ENCODE measurements around the gene CKAP5. TPM values are rescaled to one million over a fixed set of nuclear protein-coding genes. Genes with fewer than 3 reads are reported as not detected.

Gene CKAP5
- total RNA-seq, 1 donor from 2014 or later, result 247 TPM

DNA sequence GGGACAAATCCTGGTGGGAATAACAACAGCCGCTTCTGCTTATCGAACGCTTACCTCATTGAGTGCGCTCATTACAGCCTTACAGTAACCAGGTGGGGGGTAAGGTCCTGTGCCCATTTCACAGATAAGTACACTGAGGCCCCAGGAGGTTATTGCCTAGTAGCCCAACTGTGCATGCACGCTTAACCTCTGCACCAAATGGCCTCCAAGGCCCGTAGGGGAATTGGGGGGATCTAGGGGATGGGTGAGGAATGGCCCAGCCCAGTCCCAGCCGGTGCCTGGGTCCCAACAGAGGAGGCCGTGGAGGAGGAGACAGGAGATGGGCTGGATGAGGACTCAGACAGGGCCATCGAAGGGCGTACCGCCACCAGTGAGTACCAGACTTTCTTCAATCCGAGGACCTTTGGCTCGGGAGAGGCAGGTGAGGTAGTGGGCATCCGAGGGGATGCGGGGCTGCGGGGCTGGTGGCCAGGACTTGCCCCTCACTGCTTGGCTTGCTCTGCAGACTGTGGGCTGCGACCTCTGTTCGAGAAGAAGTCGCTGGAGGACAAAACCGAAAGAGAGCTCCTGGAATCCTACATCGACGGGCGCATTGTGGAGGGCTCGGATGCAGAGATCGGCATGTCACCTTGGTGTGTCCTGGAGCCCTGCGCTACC lies 119.7 kb downstream of the CKAP5 start:
- Histone ChIP-seq H3K9me3 (ENCODE audit: low read depth) (no peaks in the 10 kb centered on the region), H3K27ac (no peak overlapping the region), H3K4me2 (no peak overlapping the region), H3K4me3 (no peak overlapping the region), H4K20me1 (ENCODE audit: low read depth) (no peaks in the 10 kb centered on the region), H2AFZ (replicated peaks) (no peak overlapping the region), H3K36me3 (no peaks in the 10 kb centered on the region), H3K27me3 (no peaks in the 10 kb centered on the region), H3K79me2 (ENCODE audit: low read depth) (no peaks in the 10 kb centered on the region), H3F3A (ENCODE audit: low read depth) (no peaks in the 10 kb centered on the region), H3K9ac (no peak overlapping the region), H3K4me1 (no peaks in the 10 kb centered on the region)
- DNase-seq (ENCODE audit: low spot score), result no peak
- TF ChIP-seq, protein P1, sequence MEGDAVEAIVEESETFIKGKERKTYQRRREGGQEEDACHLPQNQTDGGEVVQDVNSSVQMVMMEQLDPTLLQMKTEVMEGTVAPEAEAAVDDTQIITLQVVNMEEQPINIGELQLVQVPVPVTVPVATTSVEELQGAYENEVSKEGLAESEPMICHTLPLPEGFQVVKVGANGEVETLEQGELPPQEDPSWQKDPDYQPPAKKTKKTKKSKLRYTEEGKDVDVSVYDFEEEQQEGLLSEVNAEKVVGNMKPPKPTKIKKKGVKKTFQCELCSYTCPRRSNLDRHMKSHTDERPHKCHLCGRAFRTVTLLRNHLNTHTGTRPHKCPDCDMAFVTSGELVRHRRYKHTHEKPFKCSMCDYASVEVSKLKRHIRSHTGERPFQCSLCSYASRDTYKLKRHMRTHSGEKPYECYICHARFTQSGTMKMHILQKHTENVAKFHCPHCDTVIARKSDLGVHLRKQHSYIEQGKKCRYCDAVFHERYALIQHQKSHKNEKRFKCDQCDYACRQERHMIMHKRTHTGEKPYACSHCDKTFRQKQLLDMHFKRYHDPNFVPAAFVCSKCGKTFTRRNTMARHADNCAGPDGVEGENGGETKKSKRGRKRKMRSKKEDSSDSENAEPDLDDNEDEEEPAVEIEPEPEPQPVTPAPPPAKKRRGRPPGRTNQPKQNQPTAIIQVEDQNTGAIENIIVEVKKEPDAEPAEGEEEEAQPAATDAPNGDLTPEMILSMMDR (IDR thresholded peaks at IDR 0.05), result no peak
- TF ChIP-seq EZH2 (IDR thresholded peaks at IDR 0.05) (no peak), EZH2phosphoT487 (IDR thresholded peaks at IDR 0.05) (no peak)
- no peaks in the 10 kb centered on the region for H3K36me3 Mint-ChIP-seq
- no peaks in the 10 kb centered on the region for H3K9me3 Mint-ChIP-seq
- peaks cover 9% of the 10 kb centered on the region for H3K4me1 Mint-ChIP-seq
- H3K4me3 Mint-ChIP-seq, result no peak overlapping the region
- no peak overlapping the region for H3K27ac Mint-ChIP-seq
- peaks cover 6% of the 10 kb centered on the region for H3K27me3 Mint-ChIP-seq (ENCODE audit: insufficient read depth, low read depth)

DNA sequence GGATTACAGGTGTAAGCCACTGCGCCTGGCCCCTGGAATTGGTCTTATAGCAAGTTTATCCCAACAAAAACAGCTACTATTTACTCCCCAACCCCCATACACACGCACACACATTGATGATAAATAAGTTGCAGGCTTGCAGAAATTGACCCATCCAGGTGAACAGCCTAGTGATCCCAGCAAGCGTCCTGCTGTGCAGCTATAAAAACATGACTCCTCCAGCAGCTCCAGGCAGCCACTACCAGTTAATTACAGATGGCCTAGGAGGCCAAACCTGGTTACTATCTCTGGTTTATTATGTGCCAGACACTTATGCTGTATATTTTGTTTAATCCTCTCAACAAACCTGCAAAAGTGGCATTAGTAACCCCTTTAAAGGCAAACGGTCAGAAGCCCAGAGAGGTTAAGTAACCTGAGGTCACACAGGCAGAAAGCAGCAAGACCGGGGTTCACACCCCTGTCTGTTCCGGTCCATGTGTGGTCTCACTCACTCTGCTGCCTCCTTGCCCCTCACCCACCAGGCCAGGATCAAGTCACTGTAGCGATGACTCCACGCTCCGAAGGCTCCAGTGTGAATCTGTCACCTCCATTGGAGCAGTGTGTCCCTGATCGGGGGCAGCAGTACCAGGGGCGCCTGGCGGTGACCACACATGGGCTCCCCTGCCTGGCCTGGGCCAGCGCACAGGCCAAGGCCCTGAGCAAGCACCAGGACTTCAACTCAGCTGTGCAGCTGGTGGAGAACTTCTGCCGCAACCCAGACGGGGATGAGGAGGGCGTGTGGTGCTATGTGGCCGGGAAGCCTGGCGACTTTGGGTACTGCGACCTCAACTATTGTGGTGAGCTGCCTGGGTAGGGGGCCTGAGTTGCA lies 120.5 kb downstream of the CKAP5 start:
- peaks cover 6% of the 10 kb centered on the region for H3K27me3 Mint-ChIP-seq (ENCODE audit: insufficient read depth, low read depth)
- H3K27ac Mint-ChIP-seq, result peak overlapping the region; percentile 78
- no peak overlapping the region for H3K4me2 ChIP-seq
- H3K4me1 ChIP-seq, result no peaks in the 10 kb centered on the region
- no peak overlapping the region for H3K4me3 ChIP-seq
- no peak overlapping the region for H3K4me3 Mint-ChIP-seq
- H3K36me3 ChIP-seq, result no peaks in the 10 kb centered on the region
- no peak for DNase-seq (ENCODE audit: low spot score)
- peaks cover 9% of the 10 kb centered on the region for H3K4me1 Mint-ChIP-seq
- no peaks in the 10 kb centered on the region for H4K20me1 ChIP-seq (ENCODE audit: low read depth)
- no peak overlapping the region for H3K9ac ChIP-seq
- no peaks in the 10 kb centered on the region for H3K9me3 Mint-ChIP-seq
- no peaks in the 10 kb centered on the region for H3K27me3 ChIP-seq
- no peaks in the 10 kb centered on the region for H3K9me3 ChIP-seq (ENCODE audit: low read depth)
- H3F3A ChIP-seq (ENCODE audit: low read depth), result no peaks in the 10 kb centered on the region
- no peak overlapping the region for H2AFZ ChIP-seq (replicated peaks)
- no peaks in the 10 kb centered on the region for H3K36me3 Mint-ChIP-seq
- TF ChIP-seq EZH2phosphoT487 (IDR thresholded peaks at IDR 0.05) (no peak), EZH2 (IDR thresholded peaks at IDR 0.05) (no peak)
- TF ChIP-seq, protein P1 (IDR thresholded peaks at IDR 0.05), result no peak
- no peak overlapping the region for H3K27ac ChIP-seq
- H3K79me2 ChIP-seq (ENCODE audit: low read depth), result no peaks in the 10 kb centered on the region

DNA sequence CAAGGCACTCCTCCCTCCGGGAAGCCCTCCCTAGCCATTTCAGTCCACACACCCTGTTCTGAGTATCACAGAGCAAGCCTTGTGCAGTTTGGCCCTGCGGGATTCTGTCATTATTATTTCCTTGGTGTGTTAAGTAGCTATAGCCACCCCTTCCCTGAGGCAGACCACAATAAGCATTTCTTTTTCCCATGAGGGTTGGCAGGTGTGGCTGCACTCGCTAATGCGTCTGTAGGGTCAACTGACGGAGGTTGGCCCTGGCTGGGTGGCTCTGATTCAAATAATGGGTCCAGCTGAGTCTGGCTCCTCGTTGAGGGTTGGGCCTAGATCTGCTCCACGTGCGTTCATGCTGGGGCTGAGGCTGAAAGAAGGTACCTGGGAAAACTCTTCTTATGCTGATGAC lies 122.0 kb downstream of the CKAP5 start:
- peak overlapping the region; percentile 50 for H2AFZ ChIP-seq (replicated peaks)
- H3K4me3 ChIP-seq, result no peak overlapping the region
- H3K27me3 ChIP-seq, result no peaks in the 10 kb centered on the region
- no peak overlapping the region for H3K27ac ChIP-seq
- H3K9me3 ChIP-seq (ENCODE audit: low read depth), result no peaks in the 10 kb centered on the region
- H3K36me3 ChIP-seq, result no peaks in the 10 kb centered on the region
- Mint-ChIP-seq H3K27me3 (ENCODE audit: insufficient read depth, low read depth) (peaks cover 6% of the 10 kb centered on the region), H3K4me1 (peaks cover 10% of the 10 kb centered on the region), H3K4me3 (no peak overlapping the region), H3K36me3 (no peaks in the 10 kb centered on the region), H3K27ac (no peak overlapping the region), H3K9me3 (no peaks in the 10 kb centered on the region)
- DNase-seq (ENCODE audit: low spot score), result no peak
- no peaks in the 10 kb centered on the region for H3K79me2 ChIP-seq (ENCODE audit: low read depth)
- H3K4me1 ChIP-seq, result no peaks in the 10 kb centered on the region
- H3F3A ChIP-seq (ENCODE audit: low read depth), result no peaks in the 10 kb centered on the region
- no peak overlapping the region for H3K9ac ChIP-seq
- no peak overlapping the region for H3K4me2 ChIP-seq
- TF ChIP-seq EZH2 (IDR thresholded peaks at IDR 0.05), result no peak
- TF ChIP-seq, protein P1 (IDR thresholded peaks at IDR 0.05), result no peak
- no peak for TF ChIP-seq EZH2phosphoT487 (IDR thresholded peaks at IDR 0.05)
- H4K20me1 ChIP-seq (ENCODE audit: low read depth), result no peaks in the 10 kb centered on the region

All from neural progenitor cell (in vitro differentiated cells).